Muscle layer of duodenum (tissue), 2 donors: ENCODE measurements around the gene ZNF385A.

Source experiments
- H3K27ac ChIP-seq: one replicate; pipeline ENCODE4 v1.7.0; 2013; ENCODE audit warnings: mild to moderate bottlenecking, low read length
- H3K27me3 ChIP-seq: one replicate; pipeline ENCODE4 v1.7.0; 2013; ENCODE audit warnings: low read depth, mild to moderate bottlenecking, control low read depth, low read length
- H3K36me3 ChIP-seq, 2 donors: one replicate each; pipeline ENCODE4 v1.7.0; 2013; ENCODE audit warnings: low read length in 2 of 2, control low read depth in 1 of 2, mild to moderate bottlenecking in 1 of 2; ENCODE audit not compliant: insufficient read depth in 2 of 2, control insufficient read depth in 1 of 2
- H3K4me1 ChIP-seq, 2 donors: one replicate each; pipeline ENCODE4 v1.7.0; 2013; ENCODE audit warnings: low read length in 2 of 2, mild to moderate bottlenecking in 2 of 2, control low read depth in 1 of 2, moderate library complexity in 1 of 2; ENCODE audit not compliant: insufficient read depth in 2 of 2, control insufficient read depth in 1 of 2
- H3K4me3 ChIP-seq, 2 donors: one replicate each; pipeline ENCODE4 v1.7.0; 2013; ENCODE audit warnings: low read length in 2 of 2, low read depth in 1 of 2, mild to moderate bottlenecking in 1 of 2
- H3K9me3 ChIP-seq, 2 donors: one replicate each; pipeline ENCODE4 v1.7.0; 2013; ENCODE audit warnings: low read length in 2 of 2, control low read depth in 1 of 2, mild to moderate bottlenecking in 1 of 2; ENCODE audit not compliant: control insufficient read depth in 1 of 2
- donor health status: healthy.

ZNF385A gene

DNA sequence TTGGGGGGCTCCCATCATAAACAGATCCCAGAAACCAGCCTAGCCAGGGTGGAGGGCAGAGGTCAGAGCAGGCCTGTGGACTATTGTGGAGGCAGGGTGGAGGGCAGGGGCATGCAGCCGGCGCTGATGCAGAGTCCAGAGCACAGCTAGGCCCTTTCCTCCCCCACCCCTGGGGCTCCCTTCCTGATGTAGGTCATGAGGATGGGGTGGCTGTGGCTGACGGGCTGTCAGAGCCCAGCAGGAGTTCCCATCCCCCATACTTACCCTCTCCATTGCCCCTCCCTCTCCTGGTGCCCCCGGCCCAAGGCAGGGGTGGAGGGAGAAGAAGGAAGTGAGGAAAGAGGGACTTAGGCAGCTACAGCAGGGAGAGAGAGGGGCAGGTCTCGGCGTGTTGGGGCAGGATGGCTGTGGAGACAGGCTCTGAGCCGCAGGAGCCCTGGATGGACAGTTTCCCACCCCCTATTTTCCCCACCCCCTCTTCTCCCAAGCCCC is 5.7 kb upstream of the ZNF385A start:
- Histone ChIP-seq H3K4me3 (no peak overlapping the region), H3K27me3 (no peaks in the 10 kb centered on the region), H3K4me1 (peaks cover 6 to 13% of the 10 kb centered on the region in 2 donors), H3K36me3 (peaks cover 5 to 11% of the 10 kb centered on the region in 2 donors), H3K27ac (no peak overlapping the region), H3K9me3 (no peaks in the 10 kb centered on the region)

DNA sequence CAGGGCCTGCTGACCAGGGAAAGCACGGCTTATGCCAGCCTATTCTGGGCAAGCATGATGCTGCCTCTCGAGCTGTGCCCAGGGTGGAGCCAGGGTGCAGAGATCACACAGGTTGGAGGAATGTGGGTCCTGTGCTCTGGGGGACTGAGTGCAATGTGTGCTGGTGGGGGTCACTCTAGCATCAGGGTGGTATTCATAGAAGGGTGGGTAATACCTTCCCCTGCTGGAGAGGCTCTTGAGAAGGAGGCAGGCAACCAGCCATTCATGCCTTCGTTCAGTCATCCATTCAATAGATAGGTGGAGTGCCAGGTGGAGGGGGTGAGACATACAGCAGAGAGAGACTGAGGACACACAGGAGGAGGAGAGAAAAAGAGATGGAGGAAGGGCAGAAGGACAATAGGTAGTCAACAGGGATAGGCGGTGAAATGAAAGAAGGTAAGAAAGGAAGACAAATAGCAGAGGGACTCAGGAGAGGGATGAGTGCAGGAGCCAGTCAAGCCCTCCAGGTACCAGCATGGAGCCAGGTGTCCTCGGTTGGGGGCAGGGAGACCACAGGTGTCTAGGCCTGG is 5.2 kb upstream of the ZNF385A start:
- Histone ChIP-seq H3K9me3 (no peaks in the 10 kb centered on the region), H3K4me3 (no peak overlapping the region), H3K27ac (no peak overlapping the region), H3K4me1 (peaks cover 6 to 13% of the 10 kb centered on the region in 2 donors), H3K27me3 (no peaks in the 10 kb centered on the region), H3K36me3 (peaks cover 5 to 6% of the 10 kb centered on the region in 2 donors)

DNA sequence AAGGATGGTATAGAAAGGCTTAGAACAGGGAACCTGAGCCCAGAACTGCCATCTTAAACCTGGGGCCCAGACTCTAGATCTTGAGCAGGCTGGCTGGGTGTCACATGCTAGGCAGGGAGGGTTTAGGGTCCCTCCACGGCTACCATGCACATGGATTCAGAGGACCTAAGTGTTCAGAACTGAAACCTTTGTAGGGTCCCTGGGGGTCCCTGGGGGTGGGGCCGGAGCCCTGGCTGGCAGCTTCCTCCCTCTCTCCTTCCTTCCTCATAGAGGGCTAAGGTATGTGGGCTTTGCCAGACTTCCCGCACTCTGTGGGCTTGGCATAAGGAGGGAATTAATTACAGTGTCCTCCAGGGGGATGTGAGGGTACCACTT is 4.6 kb upstream of the ZNF385A start:
- Histone ChIP-seq H3K27me3 (no peaks in the 10 kb centered on the region), H3K27ac (no peak overlapping the region), H3K4me1 (peaks cover 6 to 13% of the 10 kb centered on the region in 2 donors), H3K36me3 (peaks cover 5% of the 10 kb centered on the region in 2 donors), H3K4me3 (no peak overlapping the region), H3K9me3 (no peaks in the 10 kb centered on the region)

DNA sequence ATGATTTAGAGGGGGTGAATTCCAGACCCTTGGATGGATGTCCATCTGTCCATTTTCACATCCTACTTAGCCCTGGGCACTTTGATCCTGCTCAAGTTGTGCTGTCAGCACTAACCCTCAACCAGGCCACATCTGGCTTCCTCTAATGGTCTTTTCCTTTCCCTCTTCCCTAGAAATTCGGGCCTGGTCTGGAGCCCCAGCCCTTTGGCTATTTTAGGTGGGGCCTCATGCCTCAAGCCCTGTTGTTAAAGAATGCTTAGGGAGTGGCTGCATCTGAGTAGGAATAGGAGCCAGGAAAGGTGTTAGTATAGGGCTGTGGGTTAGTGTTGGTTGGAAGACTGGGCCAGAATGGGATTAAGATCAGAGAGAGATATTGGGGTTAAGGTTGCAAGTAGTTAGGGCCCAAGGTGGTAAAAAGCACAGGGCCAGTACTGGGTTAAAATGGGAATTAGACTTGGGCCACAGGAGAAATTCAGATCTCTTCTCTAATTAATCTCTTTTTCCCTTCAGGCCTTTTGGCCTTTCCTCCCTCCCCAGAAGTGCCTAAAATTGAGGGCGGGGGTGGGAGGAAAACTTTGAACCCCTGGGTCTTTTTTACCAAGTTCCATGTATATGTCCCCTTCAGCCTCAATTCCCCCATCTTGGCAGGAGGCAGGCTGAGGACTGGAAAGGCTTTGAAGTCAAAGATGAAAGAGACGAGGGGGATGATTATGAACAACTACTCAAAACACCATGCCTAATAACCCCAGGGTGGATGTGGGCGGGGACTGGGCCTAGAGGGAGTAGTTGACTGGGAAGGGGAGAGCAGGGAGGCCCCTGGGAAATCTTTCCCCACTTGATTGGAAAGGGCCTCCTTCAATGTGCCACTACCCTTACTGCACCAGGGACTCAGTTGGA is 4.0 kb upstream of the ZNF385A start:
- no peak overlapping the region for H3K27ac ChIP-seq
- peaks cover 0 to 5% of the 10 kb centered on the region in 2 donors for H3K36me3 ChIP-seq
- no peaks in the 10 kb centered on the region for H3K9me3 ChIP-seq
- peaks cover 6 to 13% of the 10 kb centered on the region in 2 donors for H3K4me1 ChIP-seq
- no peak overlapping the region for H3K4me3 ChIP-seq
- no peaks in the 10 kb centered on the region for H3K27me3 ChIP-seq

DNA sequence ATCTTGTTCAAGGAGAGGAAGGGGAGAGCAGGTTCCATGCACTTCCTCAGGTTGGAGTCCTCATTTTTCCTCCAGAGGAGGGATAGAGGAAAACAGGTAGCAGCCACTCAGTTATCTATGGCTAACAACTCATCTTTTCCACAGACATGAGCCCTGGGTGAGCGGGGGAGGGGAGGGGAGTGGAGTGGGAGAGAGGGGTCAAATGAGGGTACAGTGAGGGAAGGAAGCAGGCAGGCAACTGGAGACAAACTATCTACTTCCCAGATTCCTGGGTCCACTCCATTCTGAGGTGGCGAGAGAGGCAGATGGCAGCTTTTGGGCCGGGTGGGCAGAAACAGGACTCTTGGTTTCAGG is 2.6 kb upstream of the ZNF385A start:
- Histone ChIP-seq H3K9me3 (no peaks in the 10 kb centered on the region), H3K36me3 (no peaks in the 10 kb centered on the region), H3K27ac (no peak overlapping the region), H3K4me1 (peaks cover 6% of the 10 kb centered on the region in 2 donors), H3K27me3 (no peaks in the 10 kb centered on the region), H3K4me3 (no peak overlapping the region)

DNA sequence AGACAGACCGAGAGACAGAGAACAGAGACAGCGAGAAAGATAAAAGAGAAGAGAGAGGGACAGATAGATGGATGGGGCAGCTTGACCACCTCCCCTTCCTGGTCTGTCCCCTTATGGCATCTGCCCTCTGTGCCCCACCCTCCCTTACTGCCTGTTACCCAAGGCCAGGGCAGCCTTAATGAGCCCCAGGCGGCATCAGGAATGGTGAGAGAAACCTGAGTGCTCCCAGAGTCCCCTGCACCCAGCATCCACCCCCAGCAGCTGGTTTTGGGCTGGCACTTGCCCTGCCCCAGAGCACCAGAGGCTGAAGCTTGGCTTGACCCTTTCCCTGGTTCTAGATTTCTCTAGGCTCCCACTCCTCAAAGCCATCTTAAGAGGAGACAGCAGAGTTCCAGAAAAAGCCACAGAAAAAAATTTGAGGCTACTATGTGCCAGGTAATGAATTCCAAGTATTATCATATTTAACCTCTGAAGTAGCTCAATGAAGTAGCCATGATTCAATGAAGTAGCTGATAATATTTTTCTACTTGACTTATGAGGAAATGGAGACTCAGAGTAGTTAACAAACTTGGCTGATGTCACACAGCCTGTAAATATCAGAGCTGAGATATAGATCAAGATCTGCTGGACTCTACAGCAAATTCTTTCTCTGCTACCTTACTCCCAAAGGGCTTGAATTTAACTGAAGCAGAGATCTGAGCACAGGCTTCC is 2.0 kb upstream of the ZNF385A start:
- Histone ChIP-seq H3K9me3 (no peaks in the 10 kb centered on the region), H3K27me3 (no peaks in the 10 kb centered on the region), H3K4me1 (peaks cover 3 to 6% of the 10 kb centered on the region in 2 donors), H3K27ac (no peak overlapping the region), H3K36me3 (no peaks in the 10 kb centered on the region), H3K4me3 (no peak overlapping the region)

DNA sequence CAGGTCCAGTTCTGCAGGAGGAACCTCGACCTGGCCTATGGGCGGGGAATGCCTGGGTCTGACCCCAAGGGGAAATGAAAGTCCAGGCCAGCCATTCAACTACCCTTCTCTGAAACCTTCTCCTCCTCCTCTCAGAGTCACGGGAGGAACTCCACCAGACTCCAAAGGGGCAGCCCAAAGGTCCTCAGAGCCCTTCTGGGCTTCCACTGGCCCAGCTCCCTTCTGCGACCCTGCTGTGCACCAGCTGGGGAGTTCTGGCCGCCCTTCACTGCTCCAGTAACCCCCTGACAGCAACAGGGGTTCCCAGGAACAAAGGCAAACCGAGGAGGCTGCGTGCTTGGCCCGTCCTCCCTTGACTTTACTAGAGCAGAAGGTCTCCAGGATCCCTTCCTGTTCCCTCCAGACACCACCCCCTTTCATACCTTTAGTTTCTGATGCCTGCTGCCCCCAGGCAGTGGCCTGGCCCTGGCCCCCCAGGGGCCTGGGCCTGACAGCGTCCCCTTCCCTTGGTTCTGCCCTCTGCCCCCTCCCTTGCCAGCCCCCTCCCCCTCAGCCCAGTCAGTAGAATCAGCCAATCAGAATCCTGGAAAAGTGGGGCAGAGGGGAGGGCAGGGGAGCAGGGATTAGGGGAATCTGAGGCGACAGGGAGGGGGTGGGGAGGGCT is 850 bp upstream of the ZNF385A start:
- Histone ChIP-seq H3K36me3 (no peaks in the 10 kb centered on the region), H3K27me3 (no peaks in the 10 kb centered on the region), H3K4me1 (peaks cover 0 to 6% of the 10 kb centered on the region in 2 donors), H3K27ac (peak overlapping the region; percentile 67), H3K9me3 (no peaks in the 10 kb centered on the region), H3K4me3 (no peak overlapping the region)

DNA sequence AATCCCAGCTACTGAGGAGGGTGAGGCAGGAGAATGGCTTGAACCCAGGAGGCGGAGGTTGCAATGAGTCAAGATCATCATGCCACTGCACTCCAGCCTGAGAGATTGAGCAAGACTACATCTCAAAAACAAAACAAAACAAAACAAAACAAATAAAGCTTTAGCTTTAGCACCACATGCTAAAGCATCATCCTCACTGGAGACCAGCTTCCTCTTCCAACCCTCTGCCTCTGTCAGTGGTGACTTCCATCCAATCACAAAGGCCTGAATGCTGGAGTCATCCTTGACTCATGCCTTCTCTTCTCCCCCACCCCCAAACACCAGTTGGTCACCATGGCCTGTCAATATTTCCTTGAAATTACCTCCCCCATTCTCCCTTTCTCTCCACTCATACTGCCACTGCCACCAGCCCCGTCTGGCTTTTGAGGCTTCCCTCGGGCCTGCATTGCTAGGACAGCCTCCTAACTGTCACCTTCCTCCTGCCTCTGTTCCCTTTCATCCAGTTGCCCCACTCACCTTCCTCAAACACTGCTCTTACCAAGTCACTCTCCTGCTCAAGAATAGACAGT is 1.4 kb downstream of the ZNF385A start:
- Histone ChIP-seq H3K9me3 (no peaks in the 10 kb centered on the region), H3K27me3 (no peaks in the 10 kb centered on the region), H3K4me3 (no peak overlapping the region), H3K36me3 (no peaks in the 10 kb centered on the region), H3K4me1 (peaks cover 9 to 11% of the 10 kb centered on the region in 2 donors), H3K27ac (no peak overlapping the region)

DNA sequence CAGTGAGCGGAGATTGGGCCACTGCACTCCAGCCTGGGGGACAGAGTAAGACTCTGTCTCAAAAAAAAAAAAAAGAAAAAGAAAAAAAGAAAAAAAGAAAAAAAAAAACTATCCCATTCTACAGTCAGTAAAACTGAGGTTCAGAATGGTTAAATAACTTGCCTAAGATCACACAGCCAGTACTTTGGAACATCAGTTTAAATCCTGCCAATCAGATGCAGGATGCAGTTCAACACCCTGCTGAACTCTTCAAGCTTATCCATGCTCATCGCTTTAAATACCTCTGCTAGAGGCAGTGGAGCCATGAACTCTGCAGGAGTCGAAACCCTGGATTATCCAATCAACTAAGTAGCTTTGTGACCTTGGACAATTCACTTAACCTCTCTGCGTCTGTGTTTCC is 3.4 kb downstream of the ZNF385A start:
- Histone ChIP-seq H3K4me3 (no peak overlapping the region), H3K4me1 (peaks cover 3 to 13% of the 10 kb centered on the region in 2 donors), H3K9me3 (no peaks in the 10 kb centered on the region), H3K36me3 (no peaks in the 10 kb centered on the region), H3K27ac (no peak overlapping the region), H3K27me3 (no peaks in the 10 kb centered on the region)

DNA sequence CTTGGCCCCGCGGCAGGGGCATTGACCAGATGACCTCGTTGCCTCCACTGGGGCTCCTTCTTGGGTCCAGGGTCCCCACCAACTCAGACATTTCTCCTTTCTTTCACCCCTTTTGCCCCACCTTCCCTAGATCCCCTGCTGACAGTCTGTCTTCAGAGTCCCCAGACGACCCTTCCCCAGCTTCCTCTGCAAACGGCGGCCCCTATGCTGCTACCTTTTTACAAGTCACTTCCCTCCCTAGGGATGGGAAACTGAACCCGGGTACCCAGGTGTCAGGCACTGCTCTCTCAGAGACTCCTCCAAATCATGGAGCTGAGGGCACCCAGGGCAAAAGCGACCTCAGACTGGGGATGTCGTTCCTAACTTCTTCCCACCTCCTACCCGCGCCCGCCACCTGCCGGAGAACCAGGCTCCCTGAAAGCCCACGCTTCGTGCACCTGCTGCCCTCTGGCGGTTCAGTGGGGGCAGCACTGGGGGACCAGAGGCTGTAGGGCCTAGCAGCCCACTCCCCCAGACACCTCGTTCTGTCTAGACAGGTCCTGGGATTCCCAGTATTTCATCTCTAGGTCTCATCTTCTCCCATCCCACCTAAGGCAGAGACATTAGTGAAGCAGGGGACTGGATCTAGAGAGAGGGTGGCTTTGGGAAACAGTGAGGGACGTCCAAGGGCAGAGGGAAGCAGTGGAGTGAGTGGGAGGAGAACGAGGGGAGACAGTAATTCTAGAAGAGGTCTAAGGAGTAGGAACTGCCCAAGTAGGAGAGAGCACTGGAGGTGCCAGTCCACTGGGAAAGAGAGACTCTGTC is 4.9 kb downstream of the ZNF385A start:
- peaks cover 3 to 19% of the 10 kb centered on the region in 2 donors for H3K4me1 ChIP-seq
- H3K27me3 ChIP-seq: no peaks in the 10 kb centered on the region
- H3K4me3 ChIP-seq: peak overlapping the region; percentile 63 to 64
- H3K27ac ChIP-seq: peak overlapping the region; percentile 43
- H3K36me3 ChIP-seq: peaks cover 0 to 3% of the 10 kb centered on the region in 2 donors
- H3K9me3 ChIP-seq: no peaks in the 10 kb centered on the region
